ENCODE results near the gene NR1D2. TPM values are rescaled to one million over a fixed set of nuclear protein-coding genes. Genes with fewer than 3 reads are reported as not detected.
"Not testable (repeated sequence)": the region's sequence is repeated elsewhere in the genome, so short reads cannot be mapped to it uniquely, and the experiment has no call there.

Gene NR1D2
- total RNA-seq = 2.5 and 3.3 TPM in 2 replicates

DNA sequence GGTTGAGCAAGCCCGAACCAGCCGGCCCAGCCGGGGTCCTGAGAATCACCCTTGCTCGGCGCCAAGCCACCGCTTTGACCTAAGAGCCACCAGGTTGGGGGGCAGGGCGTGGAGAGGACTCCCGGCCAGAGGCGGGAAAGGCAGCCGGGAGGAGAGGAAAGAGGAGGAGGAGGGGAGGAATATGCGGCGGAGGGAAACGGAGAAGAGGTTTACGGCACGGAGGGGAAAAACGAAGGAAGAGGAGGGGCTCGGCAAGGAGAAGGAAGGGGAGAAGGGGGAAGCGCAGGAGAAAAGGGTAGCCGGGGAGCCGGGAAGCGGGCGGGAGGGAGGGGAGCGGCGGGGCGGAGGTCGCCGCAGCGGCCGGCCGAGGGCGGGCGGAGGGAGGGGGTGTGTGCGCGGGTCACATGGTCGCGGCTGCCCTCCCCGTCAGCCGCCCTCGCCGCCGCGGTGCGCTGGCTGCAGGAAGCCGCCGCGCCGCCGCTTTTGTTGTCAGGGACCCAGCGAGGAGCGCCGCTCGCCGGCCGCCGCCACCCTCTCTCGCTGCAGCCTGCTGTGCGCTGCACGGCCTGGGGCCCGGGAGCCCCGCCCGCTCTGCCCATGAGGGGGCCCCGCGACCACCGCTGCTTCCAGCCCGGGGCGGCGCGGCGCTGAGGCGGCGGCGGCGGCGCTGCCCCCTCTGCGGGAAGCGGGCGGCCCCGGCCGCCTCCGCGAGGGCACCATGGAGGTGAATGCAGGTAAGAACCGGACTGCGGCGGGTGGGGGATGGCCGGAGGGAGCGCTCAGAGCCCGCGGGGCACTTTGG, at the start of gene NR1D2:
Gene NR1D2 (plus strand): TSS at position 426 of the 802 bp plus-strand sequence. CDS start 293 bp downstream, at position 719.
- Mint-ChIP-seq H3K27ac (peak within 1 kb of the TSS; percentile 39), H3K4me3 (ENCODE audit: low read depth) (peak within 1 kb of the TSS; percentile 80)
- intact Hi-C loops (cut with micrococcal nuclease) = loop anchor here (1.0 to 10.0 kb wide), 3 partner anchors 28 to 743 kb away; partner anchors contain the start of genes RPL15 and UBE2E2

DNA sequence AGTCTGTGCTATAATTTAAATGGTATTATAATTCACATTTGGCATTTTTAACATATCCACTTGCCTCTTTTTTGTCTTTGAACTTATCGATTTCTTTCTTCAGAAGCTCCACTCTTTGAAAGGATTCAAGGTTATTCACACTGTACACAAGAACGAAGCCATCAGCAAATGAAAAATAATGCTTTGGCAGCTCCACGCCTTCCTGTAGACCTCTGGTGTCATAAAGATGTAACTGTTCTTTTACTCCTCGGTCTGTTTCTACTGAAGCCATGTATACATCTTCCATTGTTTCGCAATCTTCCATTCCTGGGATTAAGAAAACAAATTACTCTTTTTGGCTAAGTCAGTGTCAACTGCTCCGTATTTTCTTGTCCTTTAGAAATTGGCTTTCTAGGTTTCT, 44.3 kb upstream of the NR1D2 start:
- Mint-ChIP-seq H3K27ac (no peak overlapping the region), H3K4me1 (ENCODE audit: low read depth) (no peaks in the 10 kb centered on the region), H3K9me3 (no peaks in the 10 kb centered on the region), H3K36me3 (ENCODE audit: low read depth) (peaks cover 13% of the 10 kb centered on the region), H3K27me3 (ENCODE audit: low read depth) (no peaks in the 10 kb centered on the region), H3K4me3 (ENCODE audit: low read depth) (no peak overlapping the region)
- intact Hi-C loops (cut with micrococcal nuclease) = no loop called here
- no peak for DNase-seq (ENCODE audit: low spot score)

More for the DNA sequence above, at the start of gene NR1D2:
- Mint-ChIP-seq H3K4me1 (ENCODE audit: low read depth) (peaks cover 17% of the 10 kb centered on the region), H3K36me3 (ENCODE audit: low read depth) (no peaks in the 10 kb centered on the region), H3K9me3 (no peaks in the 10 kb centered on the region), H3K27me3 (ENCODE audit: low read depth) (peaks cover 25% of the 10 kb centered on the region)
- peak; percentile 70 for DNase-seq (ENCODE audit: low spot score)

DNA sequence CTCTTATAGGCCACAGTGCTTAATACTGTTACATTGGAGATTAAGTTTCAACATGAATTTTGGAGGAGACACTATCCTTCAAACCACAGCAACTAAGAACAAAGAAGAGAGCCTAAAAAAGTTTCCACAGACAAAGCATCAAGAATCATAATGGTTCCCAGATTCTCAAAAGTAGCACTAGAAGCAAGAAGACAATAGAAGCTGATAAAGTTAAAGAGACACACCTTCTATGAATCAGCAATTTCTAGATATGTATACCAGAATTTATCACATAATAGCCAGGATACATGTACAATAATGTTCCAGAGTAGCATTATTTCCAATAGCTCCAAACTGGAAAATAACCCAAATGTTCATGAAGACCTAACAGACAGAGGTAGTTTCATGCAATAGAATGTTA, 40.5 kb upstream of the NR1D2 start:
- Mint-ChIP-seq H3K36me3 (ENCODE audit: low read depth) (peaks cover under 1% of the 10 kb centered on the region), H3K9me3 (no peaks in the 10 kb centered on the region), H3K27me3 (ENCODE audit: low read depth) (no peaks in the 10 kb centered on the region), H3K4me3 (ENCODE audit: low read depth) (no peak overlapping the region), H3K27ac (no peak overlapping the region), H3K4me1 (ENCODE audit: low read depth) (no peaks in the 10 kb centered on the region)
- intact Hi-C loops (cut with micrococcal nuclease) = no loop called here
- no peak for DNase-seq (ENCODE audit: low spot score)

DNA sequence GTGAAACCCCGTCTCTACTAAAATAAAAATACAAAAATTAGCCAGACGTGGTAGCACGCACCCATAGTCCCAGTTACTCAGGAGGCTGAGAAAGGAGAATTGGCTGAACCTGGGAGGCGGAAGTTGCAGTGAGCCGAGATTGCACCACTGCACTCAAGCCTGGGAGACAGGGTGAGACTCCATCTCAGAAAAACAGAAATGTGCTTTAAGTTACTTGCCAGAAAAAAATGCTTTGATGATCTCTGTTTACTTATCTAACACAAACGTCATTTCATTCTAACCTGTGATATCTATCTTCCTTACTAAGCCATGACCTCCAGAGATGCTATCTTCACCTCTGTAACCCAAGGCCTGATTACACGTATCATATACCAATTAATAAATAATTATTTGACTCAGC, 35.7 kb upstream of the NR1D2 start:
- Mint-ChIP-seq H3K4me3 (ENCODE audit: low read depth) (no peak overlapping the region), H3K27me3 (ENCODE audit: low read depth) (peaks cover 3% of the 10 kb centered on the region), H3K9me3 (no peaks in the 10 kb centered on the region), H3K4me1 (ENCODE audit: low read depth) (peaks cover 8% of the 10 kb centered on the region), H3K36me3 (ENCODE audit: low read depth) (peaks cover 4% of the 10 kb centered on the region), H3K27ac (no peak overlapping the region)
- intact Hi-C loops (cut with micrococcal nuclease) = no loop called here
- no peak for DNase-seq (ENCODE audit: low spot score)

DNA sequence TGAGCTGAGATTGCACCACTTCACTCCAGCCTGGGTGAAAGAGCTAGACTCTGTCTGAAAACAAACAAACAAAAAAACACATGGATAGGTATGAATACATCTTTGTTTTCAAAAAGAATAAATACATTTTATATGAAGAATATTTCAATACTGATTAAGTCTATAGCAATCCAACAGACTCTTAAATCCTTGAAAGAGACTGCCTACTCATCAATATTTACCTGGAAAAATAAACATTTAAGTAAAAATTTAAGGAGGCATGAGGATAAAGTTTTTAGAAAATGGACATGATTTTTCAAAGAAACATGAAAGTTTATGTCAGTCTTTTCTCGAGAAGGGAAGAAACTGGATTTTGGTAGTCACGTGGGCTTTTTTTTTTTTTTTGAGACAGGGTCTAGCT, 33.7 kb upstream of the NR1D2 start:
- peaks cover 4% of the 10 kb centered on the region for H3K36me3 Mint-ChIP-seq (ENCODE audit: low read depth)
- no peaks in the 10 kb centered on the region for H3K9me3 Mint-ChIP-seq
- no peak overlapping the region for H3K27ac Mint-ChIP-seq
- no peak overlapping the region for H3K4me3 Mint-ChIP-seq (ENCODE audit: low read depth)
- peaks cover 14% of the 10 kb centered on the region for H3K27me3 Mint-ChIP-seq (ENCODE audit: low read depth)
- no peak for DNase-seq (ENCODE audit: low spot score)
- H3K4me1 Mint-ChIP-seq (ENCODE audit: low read depth) = peaks cover 21% of the 10 kb centered on the region
- intact Hi-C loops (cut with micrococcal nuclease) = no loop called here

DNA sequence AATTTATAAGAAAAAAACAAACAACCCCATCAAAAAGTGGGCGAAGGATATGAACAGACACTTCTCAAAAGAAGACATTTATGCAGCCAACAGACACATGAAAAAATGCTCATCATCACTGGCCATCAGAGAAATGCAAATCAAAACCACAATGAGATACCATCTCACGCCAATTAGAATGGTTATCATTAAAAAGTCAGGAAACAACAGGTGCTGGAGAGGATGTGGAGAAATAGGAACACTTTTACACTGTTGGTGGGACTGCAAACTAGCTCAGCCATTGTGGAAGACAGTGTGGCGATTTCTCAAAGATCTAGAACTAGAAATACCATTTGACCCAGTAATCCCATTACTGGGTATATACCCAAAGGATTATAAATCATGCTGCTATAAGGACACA, 32.8 kb upstream of the NR1D2 start:
- H3K4me3 Mint-ChIP-seq (ENCODE audit: low read depth); H3K36me3 Mint-ChIP-seq (ENCODE audit: low read depth); H3K27ac Mint-ChIP-seq; DNase-seq (ENCODE audit: low spot score); intact Hi-C loops (cut with micrococcal nuclease); H3K9me3 Mint-ChIP-seq: not testable (repeated sequence)
- peaks cover 21% of the 10 kb centered on the region for H3K4me1 Mint-ChIP-seq (ENCODE audit: low read depth)
- peaks cover 16% of the 10 kb centered on the region for H3K27me3 Mint-ChIP-seq (ENCODE audit: low read depth)

DNA sequence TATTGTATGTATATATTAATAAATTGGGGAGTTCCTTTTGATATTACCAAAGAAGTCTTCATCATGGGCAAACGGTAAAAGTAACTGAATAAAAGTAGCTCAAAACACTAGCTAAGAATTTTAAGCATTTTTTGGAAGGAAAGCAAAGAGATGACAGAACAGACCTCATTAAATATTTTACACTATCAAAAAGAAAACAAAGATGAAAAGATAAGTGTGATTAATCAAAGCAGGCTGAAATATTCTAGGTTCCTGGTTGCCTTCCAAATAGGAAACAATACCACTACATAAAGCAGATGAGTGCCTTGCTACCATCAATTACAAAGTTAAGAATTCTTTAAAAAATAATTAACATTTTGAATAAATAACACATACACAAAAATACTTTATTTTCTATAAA, 31.9 kb upstream of the NR1D2 start:
- intact Hi-C loops (cut with micrococcal nuclease) = no loop called here
- DNase-seq (ENCODE audit: low spot score) = no peak
- Mint-ChIP-seq H3K27ac (no peak overlapping the region), H3K4me1 (ENCODE audit: low read depth) (peaks cover 25% of the 10 kb centered on the region), H3K4me3 (ENCODE audit: low read depth) (no peak overlapping the region), H3K27me3 (ENCODE audit: low read depth) (peaks cover 16% of the 10 kb centered on the region), H3K36me3 (ENCODE audit: low read depth) (peaks cover 17% of the 10 kb centered on the region), H3K9me3 (no peaks in the 10 kb centered on the region)

DNA sequence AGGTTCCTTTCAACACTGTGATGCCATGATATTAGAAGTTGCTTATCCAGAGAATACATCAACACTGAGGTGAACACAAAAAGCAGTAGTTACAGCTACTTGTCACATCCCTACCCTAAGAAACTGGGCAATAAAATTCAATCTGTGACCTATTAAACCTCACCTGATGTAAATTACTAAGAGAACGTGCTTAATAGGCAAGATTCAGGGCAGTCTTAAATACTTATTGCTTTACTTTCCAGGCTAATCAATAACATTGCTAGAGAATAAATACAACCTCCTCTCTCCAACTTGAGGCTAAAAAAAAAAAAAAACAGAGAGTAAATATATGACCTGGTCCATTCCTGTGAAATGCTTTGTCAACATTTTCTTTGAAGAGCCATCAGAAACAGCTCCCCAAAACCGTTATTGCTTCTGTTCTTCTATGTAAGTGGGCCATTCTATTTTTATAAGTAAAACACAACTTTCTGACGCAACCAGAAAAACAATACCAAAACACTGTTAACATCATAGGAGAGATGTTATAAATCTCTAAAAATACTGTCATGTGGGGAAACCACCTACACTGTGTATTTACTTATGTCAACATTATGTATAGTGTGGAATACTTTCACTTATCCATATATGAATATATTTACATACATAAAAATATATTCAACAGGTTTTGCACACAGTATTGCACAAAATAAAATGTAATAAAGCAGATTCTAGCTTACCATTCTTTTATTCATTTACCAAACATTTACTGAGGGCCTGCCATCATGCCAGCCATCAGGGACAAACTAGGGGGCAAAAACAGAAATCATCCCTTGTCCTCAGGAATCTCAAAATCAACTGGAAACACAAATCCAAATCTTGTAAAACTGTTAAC, 31.0 kb upstream of the NR1D2 start:
- H3K36me3 Mint-ChIP-seq (ENCODE audit: low read depth) = peaks cover 26% of the 10 kb centered on the region
- peaks cover 33% of the 10 kb centered on the region for H3K4me1 Mint-ChIP-seq (ENCODE audit: low read depth)
- H3K4me3 Mint-ChIP-seq (ENCODE audit: low read depth) = no peak overlapping the region
- peaks cover 16% of the 10 kb centered on the region for H3K27me3 Mint-ChIP-seq (ENCODE audit: low read depth)
- DNase-seq (ENCODE audit: low spot score) = no peak
- H3K9me3 Mint-ChIP-seq = no peaks in the 10 kb centered on the region
- intact Hi-C loops (cut with micrococcal nuclease) = no loop called here
- H3K27ac Mint-ChIP-seq = no peak overlapping the region

DNA sequence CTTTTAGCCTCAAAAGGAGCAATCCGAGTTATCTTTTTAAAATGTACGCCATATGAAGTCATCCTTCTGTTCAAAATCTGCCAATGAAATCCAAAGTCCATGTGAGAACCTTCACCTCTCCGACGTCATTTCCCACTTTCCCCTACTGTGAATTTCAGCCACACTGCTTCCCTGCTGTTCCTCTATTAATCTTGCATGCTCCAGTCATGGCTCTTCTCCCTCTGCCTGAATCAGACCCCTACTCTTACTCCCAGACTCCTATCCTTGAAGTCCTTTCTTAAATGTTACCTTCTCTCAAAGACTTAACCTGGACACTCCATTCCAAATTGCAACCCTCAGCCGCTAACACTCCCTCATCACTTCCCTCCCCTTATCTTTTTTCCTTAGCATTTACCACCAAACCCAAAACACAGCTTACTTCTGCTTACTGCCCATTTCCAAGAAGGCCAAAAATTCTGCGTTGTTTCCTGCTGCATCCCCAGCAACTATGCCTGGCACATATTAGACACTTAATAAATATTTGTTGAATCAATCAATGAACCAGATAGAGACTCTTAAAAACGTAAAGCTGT, 29.5 kb upstream of the NR1D2 start:
- DNase-seq (ENCODE audit: low spot score) = no peak
- peaks cover 16% of the 10 kb centered on the region for H3K27me3 Mint-ChIP-seq (ENCODE audit: low read depth)
- peaks cover 39% of the 10 kb centered on the region for H3K36me3 Mint-ChIP-seq (ENCODE audit: low read depth)
- no peak overlapping the region for H3K27ac Mint-ChIP-seq
- H3K4me1 Mint-ChIP-seq (ENCODE audit: low read depth) = peaks cover 45% of the 10 kb centered on the region
- H3K4me3 Mint-ChIP-seq (ENCODE audit: low read depth) = peak overlapping the region; percentile 96
- H3K9me3 Mint-ChIP-seq = no peaks in the 10 kb centered on the region
- intact Hi-C loops (cut with micrococcal nuclease) = loop anchor here (2.0 kb wide), 1 partner anchor 1749 kb away; the partner anchor contains the start of gene TOP2B

DNA sequence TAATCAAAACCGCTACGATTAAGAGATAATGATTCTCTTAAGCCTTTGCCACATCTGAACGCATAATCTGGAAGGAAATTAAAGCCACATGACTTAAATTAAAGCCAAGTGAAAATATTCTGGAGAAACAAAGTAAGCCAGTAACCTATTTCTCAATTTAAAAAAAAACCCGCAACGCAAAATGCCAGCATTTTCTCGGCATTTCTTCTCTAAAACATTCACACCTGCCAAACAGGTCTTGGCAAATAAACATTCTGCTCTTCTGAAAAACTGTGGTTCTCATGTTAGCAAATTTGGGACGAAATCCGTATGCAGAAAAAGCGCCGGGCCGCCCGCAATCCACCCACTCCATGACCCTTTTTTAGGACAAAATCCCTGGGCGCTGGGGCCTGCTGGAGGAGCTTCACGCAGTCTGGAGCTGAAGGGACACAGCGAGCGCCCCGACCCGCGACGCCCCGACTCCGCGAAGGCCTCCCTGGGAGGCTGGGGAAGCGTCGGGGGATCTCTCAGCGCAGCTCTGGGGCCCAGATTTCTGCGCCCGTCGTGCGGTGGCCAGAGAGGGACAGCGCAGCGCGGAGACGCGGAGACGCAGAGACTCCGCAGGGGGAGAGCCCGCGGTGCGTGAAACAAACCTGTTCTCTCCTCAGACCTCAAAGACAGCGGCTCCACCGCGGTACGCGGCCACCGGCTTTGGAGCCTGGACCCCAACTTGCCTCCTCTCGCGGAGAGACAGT, 28.8 kb upstream of the NR1D2 start:
- H3K27ac Mint-ChIP-seq = peak overlapping the region; percentile 92
- peak overlapping the region; percentile 96 for H3K4me3 Mint-ChIP-seq (ENCODE audit: low read depth)
- H3K4me1 Mint-ChIP-seq (ENCODE audit: low read depth) = peaks cover 45% of the 10 kb centered on the region
- no peak for DNase-seq (ENCODE audit: low spot score)
- H3K36me3 Mint-ChIP-seq (ENCODE audit: low read depth) = peaks cover 44% of the 10 kb centered on the region
- intact Hi-C loops (cut with micrococcal nuclease) = loop anchor here (2.0 kb wide), 1 partner anchor 1748 kb away; the partner anchor contains the start of gene TOP2B
- no peaks in the 10 kb centered on the region for H3K9me3 Mint-ChIP-seq
- H3K27me3 Mint-ChIP-seq (ENCODE audit: low read depth) = peaks cover 16% of the 10 kb centered on the region

DNA sequence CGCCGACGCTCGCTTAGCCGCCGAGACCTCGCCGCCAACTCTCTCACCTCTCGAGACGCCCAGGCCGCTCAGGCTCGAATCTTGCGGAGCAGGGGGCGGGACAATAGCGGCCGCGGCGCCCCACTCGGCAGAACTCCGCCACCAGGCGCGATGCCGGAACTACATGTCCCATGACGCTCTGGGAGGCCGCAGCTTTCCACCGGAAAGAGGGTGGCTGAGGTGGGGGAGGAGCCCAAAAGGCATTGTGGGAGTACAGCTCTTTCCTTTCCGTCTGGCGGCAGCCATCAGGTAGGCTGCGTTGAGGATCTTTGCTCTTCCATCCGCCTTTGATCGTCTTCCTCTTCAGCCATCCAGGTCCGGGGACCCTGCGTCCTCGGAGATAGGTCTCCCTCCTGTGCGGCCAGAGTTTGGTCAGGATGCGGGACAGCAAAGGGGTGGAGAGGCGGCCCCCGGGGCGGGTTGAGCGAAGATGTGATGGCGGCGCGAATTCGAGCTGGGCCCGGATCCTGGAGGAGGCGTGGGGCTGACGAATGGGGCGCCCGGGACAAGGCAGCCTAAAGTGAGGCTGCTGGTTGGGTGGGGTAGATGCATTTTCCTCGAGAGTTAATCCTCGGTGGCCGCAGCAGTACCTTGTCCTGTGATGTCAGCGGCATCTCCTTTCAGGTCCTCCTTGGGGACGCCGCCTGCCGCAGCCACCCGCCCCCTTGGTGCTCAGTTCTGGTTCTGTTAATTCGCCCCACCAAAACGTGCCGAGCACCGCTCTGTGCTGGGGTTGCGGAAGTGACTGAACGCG, 28.0 kb upstream of the NR1D2 start, which contains the start of the genes NKIRAS1 and RPL15:
Gene NKIRAS1 (minus strand): TSS at position 105 of the 793 bp plus-strand sequence. CDS start 6,086 bp downstream, outside the sequence.
Gene RPL15 (plus strand): TSS at position 247 of the 793 bp plus-strand sequence. CDS start 728 bp downstream, outside the sequence.
- H3K36me3 Mint-ChIP-seq (ENCODE audit: low read depth) = peaks cover 48% of the 10 kb centered on the region
- H3K27ac Mint-ChIP-seq = peak within 1 kb of the TSS; percentile 92
- intact Hi-C loops (cut with micrococcal nuclease) = loop anchor here (1.0 to 2.0 kb wide), 3 partner anchors 28 to 1748 kb away; partner anchors contain the start of genes NR1D2 and TOP2B
- H3K9me3 Mint-ChIP-seq = no peaks in the 10 kb centered on the region
- peak within 1 kb of the TSS; percentile 96 for H3K4me3 Mint-ChIP-seq (ENCODE audit: low read depth)
- DNase-seq (ENCODE audit: low spot score) = peak; percentile 95
- peaks cover 45% of the 10 kb centered on the region for H3K4me1 Mint-ChIP-seq (ENCODE audit: low read depth)
- peaks cover 16% of the 10 kb centered on the region for H3K27me3 Mint-ChIP-seq (ENCODE audit: low read depth)
